GM13976 (cell line): ENCODE data around the gene EPS8L3.
"Not testable (repeated sequence)": the region's sequence is repeated elsewhere in the genome, so short reads cannot be mapped to it uniquely, and the experiment has no call there.

Experiments
- DNase-seq: peaks from one replicate; pipeline ENCODE4 v3.0.0; 2012; ENCODE audit warnings: low spot score
- in situ Hi-C: fragments of 300-500 bp; cut with MboI; formaldehyde crosslinking; loops from one replicate; pipeline ENCODE4 v1.12.0; 2022; ENCODE audit warnings: low sequenced_read_pairs, mixed read lengths, inconsistent platforms; ENCODE audit not compliant: unreplicated experiment
- TF ChIP-seq, protein P1 (sequence below): IDR thresholded peaks from 2 replicates; pipeline ENCODE4 v1.5.1; 2012; ENCODE audit warnings: borderline replicate concordance, mild to moderate bottlenecking; ENCODE audit not compliant: insufficient read depth; ENCODE audit errors: extremely low read depth, missing control alignments, control extremely low read depth

EPS8L3 gene

DNA sequence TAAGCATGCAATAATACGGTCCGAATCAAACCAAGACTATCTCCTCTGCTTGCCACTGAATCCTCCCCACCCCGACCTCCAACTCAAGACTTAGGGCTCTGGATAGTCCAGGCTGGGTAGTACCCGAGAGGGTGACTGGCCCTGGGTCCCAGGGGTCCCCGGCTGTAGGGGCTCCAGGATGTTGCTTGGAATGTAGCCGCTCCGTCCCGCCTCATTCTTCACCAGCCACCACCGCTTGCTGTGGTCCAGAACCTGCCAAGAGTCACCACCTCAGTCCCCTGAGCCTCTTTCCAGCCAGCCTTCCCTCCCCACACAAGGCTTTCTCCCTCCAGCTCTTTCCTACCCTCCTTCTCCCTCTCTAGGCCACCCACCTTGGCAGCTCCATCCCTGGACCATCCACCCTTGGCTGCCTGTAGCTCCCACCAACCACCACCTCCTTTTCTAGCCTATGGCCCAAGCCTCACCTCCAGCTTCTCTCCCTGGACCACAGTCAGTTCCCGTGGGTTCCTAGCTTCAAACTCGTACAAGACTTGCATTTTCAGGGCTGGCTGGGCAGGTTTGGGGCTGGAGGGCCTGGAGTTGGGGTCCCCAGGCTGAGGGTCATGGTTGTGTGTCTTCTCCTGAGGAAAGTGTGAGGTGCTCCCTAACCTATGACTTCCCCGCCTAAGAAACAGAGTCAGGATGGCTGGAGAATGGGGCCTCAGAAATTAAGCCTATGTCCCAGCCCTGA is 12.0 kb downstream of the EPS8L3 start:
- in situ Hi-C loops = no loop called here
- DNase-seq = no peak
- TF ChIP-seq, protein P1, sequence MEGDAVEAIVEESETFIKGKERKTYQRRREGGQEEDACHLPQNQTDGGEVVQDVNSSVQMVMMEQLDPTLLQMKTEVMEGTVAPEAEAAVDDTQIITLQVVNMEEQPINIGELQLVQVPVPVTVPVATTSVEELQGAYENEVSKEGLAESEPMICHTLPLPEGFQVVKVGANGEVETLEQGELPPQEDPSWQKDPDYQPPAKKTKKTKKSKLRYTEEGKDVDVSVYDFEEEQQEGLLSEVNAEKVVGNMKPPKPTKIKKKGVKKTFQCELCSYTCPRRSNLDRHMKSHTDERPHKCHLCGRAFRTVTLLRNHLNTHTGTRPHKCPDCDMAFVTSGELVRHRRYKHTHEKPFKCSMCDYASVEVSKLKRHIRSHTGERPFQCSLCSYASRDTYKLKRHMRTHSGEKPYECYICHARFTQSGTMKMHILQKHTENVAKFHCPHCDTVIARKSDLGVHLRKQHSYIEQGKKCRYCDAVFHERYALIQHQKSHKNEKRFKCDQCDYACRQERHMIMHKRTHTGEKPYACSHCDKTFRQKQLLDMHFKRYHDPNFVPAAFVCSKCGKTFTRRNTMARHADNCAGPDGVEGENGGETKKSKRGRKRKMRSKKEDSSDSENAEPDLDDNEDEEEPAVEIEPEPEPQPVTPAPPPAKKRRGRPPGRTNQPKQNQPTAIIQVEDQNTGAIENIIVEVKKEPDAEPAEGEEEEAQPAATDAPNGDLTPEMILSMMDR = no peak

DNA sequence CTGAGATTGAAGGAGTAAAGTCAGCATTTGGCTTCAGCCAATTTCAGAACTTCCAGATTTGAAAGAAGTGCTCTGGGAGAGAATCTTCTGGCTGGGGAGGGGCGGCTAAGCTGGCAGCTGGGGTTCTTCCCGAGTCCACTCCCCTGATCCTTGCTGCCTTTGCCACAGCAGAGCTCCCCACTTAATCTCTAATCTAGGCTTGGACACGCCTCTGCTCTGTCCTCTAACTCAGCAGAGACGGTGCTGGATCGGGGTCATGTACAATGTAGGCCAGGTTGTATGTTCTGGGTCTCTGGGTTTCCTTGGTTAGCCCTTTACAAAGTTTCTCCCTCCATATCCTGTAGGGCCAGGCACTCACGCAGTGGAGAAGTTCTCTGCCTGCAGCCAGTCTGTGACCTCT is 12.8 kb downstream of the EPS8L3 start:
- DNase-seq = peak; percentile 16
- TF ChIP-seq, protein P1 = no peak
- in situ Hi-C loops = no loop called here

DNA sequence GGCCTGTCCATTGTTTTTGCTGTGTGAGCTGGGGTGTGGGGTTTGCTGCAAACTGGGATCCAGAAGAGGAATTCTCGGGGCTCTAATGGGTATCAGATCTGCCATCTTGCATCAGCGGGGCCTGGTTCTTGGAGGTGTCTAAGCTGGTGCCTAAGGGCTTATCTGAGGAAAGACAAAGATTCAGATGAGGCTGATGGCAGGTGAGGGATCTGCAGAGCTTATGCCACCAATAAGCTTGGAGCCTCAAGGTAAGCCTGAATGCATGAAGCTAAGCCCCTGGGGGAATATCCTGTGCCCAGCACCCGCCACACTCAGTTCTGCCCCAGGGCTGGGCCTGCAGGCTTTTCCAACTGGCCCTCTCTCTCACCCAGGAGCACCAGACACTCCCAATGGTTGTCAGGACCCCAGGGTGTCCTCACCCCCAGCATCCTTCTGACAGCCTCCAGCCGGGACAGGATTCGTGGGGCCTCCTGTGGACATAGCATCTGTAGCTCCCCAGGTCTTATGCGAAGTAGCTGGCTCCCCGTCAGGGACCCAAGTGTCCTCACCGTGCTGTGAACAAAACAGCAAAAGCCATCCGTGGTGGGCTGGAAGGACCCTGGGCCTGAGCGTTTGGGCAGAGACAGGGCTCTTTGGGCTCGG is 13.4 kb downstream of the EPS8L3 start:
- TF ChIP-seq, protein P1 = no peak
- DNase-seq = no peak
- in situ Hi-C loops = no loop called here

GRCh38 chr1:109749221-109749620 is 14.5 kb downstream of the EPS8L3 start:
- in situ Hi-C loops = no loop called here
- DNase-seq = no peak
- TF ChIP-seq, protein P1 = no peak

GRCh38 chr1:109748311-109748710 is 15.4 kb downstream of the EPS8L3 start:
- in situ Hi-C loops, DNase-seq: not testable (repeated sequence)

DNA sequence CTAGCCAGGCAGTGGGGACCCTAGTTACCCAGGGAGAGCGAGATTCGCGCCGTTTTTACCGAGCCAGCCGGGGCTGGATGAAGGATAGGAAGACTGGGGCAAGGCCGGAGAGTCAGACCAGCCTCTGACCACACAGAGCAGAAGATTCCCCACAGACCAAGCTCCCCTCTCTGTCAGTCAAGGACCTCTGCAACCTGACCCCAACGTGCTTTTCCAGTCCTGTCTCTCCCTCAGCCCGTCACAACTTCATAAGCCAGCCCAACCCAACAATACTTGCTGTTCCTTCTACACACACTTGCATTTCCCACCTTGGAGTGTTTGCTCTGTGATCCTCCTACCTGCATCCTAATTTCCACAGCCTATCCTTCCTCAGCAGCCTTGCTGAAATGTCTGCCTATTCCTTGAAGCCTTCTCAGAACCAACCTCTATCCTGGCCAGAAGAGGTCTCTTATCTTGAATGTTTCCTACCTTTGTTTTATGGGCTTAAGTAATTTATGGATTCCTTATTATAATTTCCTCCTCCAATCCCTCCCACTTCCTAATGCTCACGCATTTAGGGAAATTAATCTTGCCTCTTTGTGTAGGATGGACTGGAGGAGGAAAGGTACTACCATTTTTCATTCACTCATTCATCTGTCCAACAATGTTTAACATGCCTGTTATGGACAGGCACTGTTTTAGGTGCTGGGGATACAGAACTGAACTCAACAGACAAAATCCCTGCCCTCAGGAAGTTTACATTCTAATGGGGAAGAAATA is 22.9 kb downstream of the EPS8L3 start, which contains the start of gene GSTM3:
Gene GSTM3 (minus strand): TSS at position 424 of the 759 bp plus-strand sequence. CDS start 751 bp downstream, outside the sequence.
- TF ChIP-seq, protein P1 = no peak
- in situ Hi-C loops = no loop called here

More for the DNA sequence above, 22.9 kb downstream of the EPS8L3 start, which contains the start of gene GSTM3:
- no peak for DNase-seq
